ENCODE measurements around the gene KRTAP4-8.
"Not testable (repeated sequence)": the region's sequence is repeated elsewhere in the genome, so short reads cannot be mapped to it uniquely, and the experiment has no call there.

The KRTAP4-8 gene

GRCh38 chr17:41125064-41125463, 27.1 kb upstream of the KRTAP4-8 start:
- no peaks in the 10 kb centered on the region for H3K27me3 ChIP-seq (replicated peaks; ENCODE audit: control insufficient read depth, insufficient read depth, low read length, poor library complexity, severe bottlenecking)
- H3K4me3 ChIP-seq (ENCODE audit: insufficient read depth, low read depth, low read length, poor library complexity, severe bottlenecking): no peak overlapping the region
- H3K4me1 ChIP-seq (ENCODE audit: control insufficient read depth, insufficient read depth, low read length, poor library complexity, severe bottlenecking): peaks cover 33% of the 10 kb centered on the region
- DNase-seq: no peak
- H3K9me3 ChIP-seq (ENCODE audit: control insufficient read depth, low read length): no peaks in the 10 kb centered on the region
- no peaks in the 10 kb centered on the region for H3K36me3 ChIP-seq (ENCODE audit: control insufficient read depth, insufficient read depth, low read length)
- H3K27ac ChIP-seq (ENCODE audit: insufficient read depth, low read length, poor library complexity, severe bottlenecking): no peak overlapping the region

- H3K4me1 ChIP-seq (ENCODE audit: control insufficient read depth, insufficient read depth, low read length, poor library complexity, severe bottlenecking): peaks cover 33% of the 10 kb centered on the region
- H3K36me3 ChIP-seq (ENCODE audit: control insufficient read depth, insufficient read depth, low read length); DNase-seq; H3K4me3 ChIP-seq (ENCODE audit: insufficient read depth, low read depth, low read length, poor library complexity, severe bottlenecking); H3K27me3 ChIP-seq (replicated peaks; ENCODE audit: control insufficient read depth, insufficient read depth, low read length, poor library complexity, severe bottlenecking); H3K9me3 ChIP-seq (ENCODE audit: control insufficient read depth, low read length); H3K27ac ChIP-seq (ENCODE audit: insufficient read depth, low read length, poor library complexity, severe bottlenecking): not testable (repeated sequence)
Observed at GRCh38 chr17:41123991-41124371, 26.0 kb upstream of the KRTAP4-8 start, which contains the start of gene KRTAP4-12. Gene KRTAP4-12 (minus strand): TSS chr17:41124182. CDS start chr17:41124122, 60 bp downstream.

GRCh38 chr17:41123292-41123990, 25.5 kb upstream of the KRTAP4-8 start:
- not testable (repeated sequence) for DNase-seq; H3K27me3 ChIP-seq (replicated peaks; ENCODE audit: control insufficient read depth, insufficient read depth, low read length, poor library complexity, severe bottlenecking); H3K36me3 ChIP-seq (ENCODE audit: control insufficient read depth, insufficient read depth, low read length); H3K4me3 ChIP-seq (ENCODE audit: insufficient read depth, low read depth, low read length, poor library complexity, severe bottlenecking); H3K27ac ChIP-seq (ENCODE audit: insufficient read depth, low read length, poor library complexity, severe bottlenecking); H3K9me3 ChIP-seq (ENCODE audit: control insufficient read depth, low read length)
- H3K4me1 ChIP-seq (ENCODE audit: control insufficient read depth, insufficient read depth, low read length, poor library complexity, severe bottlenecking): peaks cover 33% of the 10 kb centered on the region

- H3K27me3 ChIP-seq (replicated peaks; ENCODE audit: control insufficient read depth, insufficient read depth, low read length, poor library complexity, severe bottlenecking): no peaks in the 10 kb centered on the region
- H3K4me3 ChIP-seq (ENCODE audit: insufficient read depth, low read depth, low read length, poor library complexity, severe bottlenecking): no peak overlapping the region
- H3K27ac ChIP-seq (ENCODE audit: insufficient read depth, low read length, poor library complexity, severe bottlenecking): no peak overlapping the region
- no peak for DNase-seq
- peaks cover 33% of the 10 kb centered on the region for H3K4me1 ChIP-seq (ENCODE audit: control insufficient read depth, insufficient read depth, low read length, poor library complexity, severe bottlenecking)
- H3K36me3 ChIP-seq (ENCODE audit: control insufficient read depth, insufficient read depth, low read length): no peaks in the 10 kb centered on the region
- H3K9me3 ChIP-seq (ENCODE audit: control insufficient read depth, low read length): no peaks in the 10 kb centered on the region
Observed at GRCh38 chr17:41121742-41122141, 23.8 kb upstream of the KRTAP4-8 start.

GRCh38 chr17:41119696-41120690, 22.1 kb upstream of the KRTAP4-8 start:
- H3K4me3 ChIP-seq (ENCODE audit: insufficient read depth, low read depth, low read length, poor library complexity, severe bottlenecking); H3K27me3 ChIP-seq (replicated peaks; ENCODE audit: control insufficient read depth, insufficient read depth, low read length, poor library complexity, severe bottlenecking); H3K9me3 ChIP-seq (ENCODE audit: control insufficient read depth, low read length); DNase-seq; H3K36me3 ChIP-seq (ENCODE audit: control insufficient read depth, insufficient read depth, low read length); H3K27ac ChIP-seq (ENCODE audit: insufficient read depth, low read length, poor library complexity, severe bottlenecking): not testable (repeated sequence)
- H3K4me1 ChIP-seq (ENCODE audit: control insufficient read depth, insufficient read depth, low read length, poor library complexity, severe bottlenecking): peaks cover 23% of the 10 kb centered on the region

GRCh38 chr17:41118721-41119120, 20.8 kb upstream of the KRTAP4-8 start:
- no peak overlapping the region for H3K4me3 ChIP-seq (ENCODE audit: insufficient read depth, low read depth, low read length, poor library complexity, severe bottlenecking)
- no peaks in the 10 kb centered on the region for H3K9me3 ChIP-seq (ENCODE audit: control insufficient read depth, low read length)
- peaks cover 10% of the 10 kb centered on the region for H3K4me1 ChIP-seq (ENCODE audit: control insufficient read depth, insufficient read depth, low read length, poor library complexity, severe bottlenecking)
- no peaks in the 10 kb centered on the region for H3K36me3 ChIP-seq (ENCODE audit: control insufficient read depth, insufficient read depth, low read length)
- H3K27me3 ChIP-seq (replicated peaks; ENCODE audit: control insufficient read depth, insufficient read depth, low read length, poor library complexity, severe bottlenecking): no peaks in the 10 kb centered on the region
- no peak overlapping the region for H3K27ac ChIP-seq (ENCODE audit: insufficient read depth, low read length, poor library complexity, severe bottlenecking)
- no peak for DNase-seq

- not testable (repeated sequence) for H3K36me3 ChIP-seq (ENCODE audit: control insufficient read depth, insufficient read depth, low read length); H3K4me1 ChIP-seq (ENCODE audit: control insufficient read depth, insufficient read depth, low read length, poor library complexity, severe bottlenecking); DNase-seq
Observed at GRCh38 chr17:41117846-41118386, 20.0 kb upstream of the KRTAP4-8 start, which contains the start of gene KRTAP4-11. Gene KRTAP4-11 (minus strand): TSS chr17:41118373. CDS start chr17:41118315, 58 bp downstream.

GRCh38 chr17:41116297-41116696, 18.4 kb upstream of the KRTAP4-8 start:
- H3K27me3 ChIP-seq (replicated peaks; ENCODE audit: control insufficient read depth, insufficient read depth, low read length, poor library complexity, severe bottlenecking): no peaks in the 10 kb centered on the region
- H3K9me3 ChIP-seq (ENCODE audit: control insufficient read depth, low read length): no peaks in the 10 kb centered on the region
- no peak overlapping the region for H3K27ac ChIP-seq (ENCODE audit: insufficient read depth, low read length, poor library complexity, severe bottlenecking)
- DNase-seq: no peak
- peaks cover 5% of the 10 kb centered on the region for H3K4me1 ChIP-seq (ENCODE audit: control insufficient read depth, insufficient read depth, low read length, poor library complexity, severe bottlenecking)
- H3K36me3 ChIP-seq (ENCODE audit: control insufficient read depth, insufficient read depth, low read length): no peaks in the 10 kb centered on the region
- no peak overlapping the region for H3K4me3 ChIP-seq (ENCODE audit: insufficient read depth, low read depth, low read length, poor library complexity, severe bottlenecking)

More at GRCh38 chr17:41117846-41118386, 20.0 kb upstream of the KRTAP4-8 start, which contains the start of gene KRTAP4-11:
- H3K27ac ChIP-seq (ENCODE audit: insufficient read depth, low read length, poor library complexity, severe bottlenecking); H3K27me3 ChIP-seq (replicated peaks; ENCODE audit: control insufficient read depth, insufficient read depth, low read length, poor library complexity, severe bottlenecking); H3K9me3 ChIP-seq (ENCODE audit: control insufficient read depth, low read length); H3K4me3 ChIP-seq (ENCODE audit: insufficient read depth, low read depth, low read length, poor library complexity, severe bottlenecking): not testable (repeated sequence)

GRCh38 chr17:41111151-41111885, 13.4 kb upstream of the KRTAP4-8 start:
- H3K4me3 ChIP-seq (ENCODE audit: insufficient read depth, low read depth, low read length, poor library complexity, severe bottlenecking): no peak overlapping the region
- no peaks in the 10 kb centered on the region for H3K36me3 ChIP-seq (ENCODE audit: control insufficient read depth, insufficient read depth, low read length)
- no peak overlapping the region for H3K27ac ChIP-seq (ENCODE audit: insufficient read depth, low read length, poor library complexity, severe bottlenecking)
- no peak for DNase-seq
- H3K9me3 ChIP-seq (ENCODE audit: control insufficient read depth, low read length): no peaks in the 10 kb centered on the region
- H3K4me1 ChIP-seq (ENCODE audit: control insufficient read depth, insufficient read depth, low read length, poor library complexity, severe bottlenecking): no peaks in the 10 kb centered on the region
- no peaks in the 10 kb centered on the region for H3K27me3 ChIP-seq (replicated peaks; ENCODE audit: control insufficient read depth, insufficient read depth, low read length, poor library complexity, severe bottlenecking)

Measured in effector memory CD4-positive, alpha-beta T cell (primary cell).